A204.1 (cell line): Measurements from ENCODE around the gene AHCYL2.
"Not testable (repeated sequence)": the region's sequence is repeated elsewhere in the genome, so short reads cannot be mapped to it uniquely, and the experiment has no call there.

ENCODE experiments used
- FAIRE-seq: peaks from 2 replicates; lab custom pipeline; 2012; peaks lifted over from hg19 to GRCh38; lab: Jason Lieb, UNC

The AHCYL2 gene

GRCh38 chr7:129209067-129209926 is 15.5 kb upstream of the AHCYL2 start:
- no peak for FAIRE-seq

GRCh38 chr7:129210256-129210988 is 14.4 kb upstream of the AHCYL2 start:
- FAIRE-seq = no peak

- no peak for FAIRE-seq
These were observed 13.9 kb upstream of the AHCYL2 start for GRCh38 chr7:129210989-129211312.

GRCh38 chr7:129212126-129212525 is 12.7 kb upstream of the AHCYL2 start:
- FAIRE-seq = no peak

- no peak for FAIRE-seq
These were observed 12.2 kb upstream of the AHCYL2 start for GRCh38 chr7:129212596-129212995.

- no peak for FAIRE-seq
These were observed 11.0 kb upstream of the AHCYL2 start for GRCh38 chr7:129213828-129214227.

GRCh38 chr7:129215691-129216090 is 9.1 kb upstream of the AHCYL2 start:
- FAIRE-seq = not testable (repeated sequence)

- not testable (repeated sequence) for FAIRE-seq
These were observed 8.6 kb upstream of the AHCYL2 start for GRCh38 chr7:129216101-129216715.

GRCh38 chr7:129216821-129217416 is 7.9 kb upstream of the AHCYL2 start:
- FAIRE-seq = not testable (repeated sequence)

GRCh38 chr7:129218514-129219062 is 6.2 kb upstream of the AHCYL2 start:
- peak; percentile 74 for FAIRE-seq

GRCh38 chr7:129219166-129219565 is 5.7 kb upstream of the AHCYL2 start:
- FAIRE-seq = not testable (repeated sequence)

GRCh38 chr7:129222064-129222463 is 2.8 kb upstream of the AHCYL2 start:
- no peak for FAIRE-seq

- no peak for FAIRE-seq
These were observed 538 bp downstream of the AHCYL2 start for GRCh38 chr7:129225206-129225930.

- FAIRE-seq = no peak
These were observed 1.2 kb downstream of the AHCYL2 start for GRCh38 chr7:129225931-129226572.

GRCh38 chr7:129227646-129228578 is 3.1 kb downstream of the AHCYL2 start:
- FAIRE-seq = no peak

GRCh38 chr7:129228633-129229032 is 3.8 kb downstream of the AHCYL2 start:
- FAIRE-seq = no peak

GRCh38 chr7:129231666-129232065 is 6.8 kb downstream of the AHCYL2 start:
- no peak for FAIRE-seq

GRCh38 chr7:129238546-129238945 is 13.7 kb downstream of the AHCYL2 start:
- FAIRE-seq = no peak

- FAIRE-seq = no peak
These were observed 15.4 kb downstream of the AHCYL2 start for GRCh38 chr7:129240119-129240820.
